Fibroblast of the aortic adventitia (primary cell): ENCODE data around the gene TNRC18. TPM values are rescaled to one million over a fixed set of nuclear protein-coding genes. Genes with fewer than 3 reads are reported as not detected.

Source experiments
- DNase-seq: peaks from one replicate; pipeline ENCODE4 v3.0.0-alpha.2; 2010; ENCODE audit warnings: low read depth
- H3K4me3 ChIP-seq: 2 replicates; pipeline ENCODE4 v1.5.1; 2011; ENCODE audit warnings: low read depth, mild to moderate bottlenecking, control low read depth, low read length, moderate library complexity
- CTCF ChIP-seq: IDR thresholded peaks from 2 replicates; pipeline ENCODE4 v1.5.1; 2011; ENCODE audit warnings: mild to moderate bottlenecking, low read length, control low read depth, inconsistent platforms; ENCODE audit not compliant: insufficient read depth
- total RNA-seq: library from RNA; depleted of rRNA; stranded (reverse); fragments of >200 nt; gene quantifications from 2 replicates; pipeline ENCODE4 v1.2.3, GENCODE V29; 2012; ENCODE audit warnings: low replicate concordance

The TNRC18 gene
- total RNA-seq, 1 donor = 57.8 TPM

DNA sequence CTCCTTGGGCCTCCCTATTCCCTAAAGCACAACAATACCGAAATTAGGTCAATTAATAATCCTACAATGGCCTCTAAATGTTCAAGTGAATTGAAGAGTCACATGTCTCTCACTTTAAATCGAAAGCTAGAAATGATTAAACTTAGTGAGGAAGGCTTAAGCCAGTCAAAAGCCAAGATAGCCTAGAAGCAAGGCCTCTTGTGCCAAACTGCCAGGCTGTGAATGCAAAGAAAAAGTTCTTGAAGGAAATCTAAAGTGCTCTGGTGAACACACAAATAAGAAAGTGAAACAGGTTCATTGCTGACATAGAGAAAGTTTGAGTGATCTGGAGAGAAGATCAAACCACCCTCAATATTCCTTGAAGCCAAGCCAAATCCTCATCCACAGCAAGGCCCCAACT, 83.7 kb downstream of the TNRC18 start:
- no peak for TF ChIP-seq CTCF
- DNase-seq = no peak

DNA sequence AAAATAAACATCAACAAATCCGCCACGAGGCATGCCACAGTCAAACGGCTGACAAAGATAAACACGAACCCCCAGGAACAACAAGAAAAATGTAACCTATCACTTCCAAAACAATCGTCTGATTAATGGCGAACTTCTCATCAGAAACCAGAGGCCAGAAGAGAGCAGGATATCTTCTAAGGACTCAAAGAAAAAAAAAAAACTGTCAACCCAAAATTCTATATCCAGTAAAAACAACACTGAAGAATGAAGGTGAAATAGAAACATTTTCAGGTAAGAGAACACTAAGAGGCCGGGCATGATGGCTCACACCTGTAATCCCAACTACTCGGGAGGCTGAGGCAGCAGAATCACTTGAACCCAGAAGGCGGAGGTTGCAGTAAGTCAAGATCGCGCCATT, 86.6 kb downstream of the TNRC18 start:
- DNase-seq = no peak
- H3K4me3 ChIP-seq = no peak overlapping the region
- no peak for TF ChIP-seq CTCF

More for the DNA sequence above, 83.7 kb downstream of the TNRC18 start:
- H3K4me3 ChIP-seq = no peak overlapping the region

- H3K4me3 ChIP-seq = no peak overlapping the region
- no peak for DNase-seq
- no peak for TF ChIP-seq CTCF
Measured at GRCh38 chr7:5334671-5335070, 89.0 kb downstream of the TNRC18 start.

DNA sequence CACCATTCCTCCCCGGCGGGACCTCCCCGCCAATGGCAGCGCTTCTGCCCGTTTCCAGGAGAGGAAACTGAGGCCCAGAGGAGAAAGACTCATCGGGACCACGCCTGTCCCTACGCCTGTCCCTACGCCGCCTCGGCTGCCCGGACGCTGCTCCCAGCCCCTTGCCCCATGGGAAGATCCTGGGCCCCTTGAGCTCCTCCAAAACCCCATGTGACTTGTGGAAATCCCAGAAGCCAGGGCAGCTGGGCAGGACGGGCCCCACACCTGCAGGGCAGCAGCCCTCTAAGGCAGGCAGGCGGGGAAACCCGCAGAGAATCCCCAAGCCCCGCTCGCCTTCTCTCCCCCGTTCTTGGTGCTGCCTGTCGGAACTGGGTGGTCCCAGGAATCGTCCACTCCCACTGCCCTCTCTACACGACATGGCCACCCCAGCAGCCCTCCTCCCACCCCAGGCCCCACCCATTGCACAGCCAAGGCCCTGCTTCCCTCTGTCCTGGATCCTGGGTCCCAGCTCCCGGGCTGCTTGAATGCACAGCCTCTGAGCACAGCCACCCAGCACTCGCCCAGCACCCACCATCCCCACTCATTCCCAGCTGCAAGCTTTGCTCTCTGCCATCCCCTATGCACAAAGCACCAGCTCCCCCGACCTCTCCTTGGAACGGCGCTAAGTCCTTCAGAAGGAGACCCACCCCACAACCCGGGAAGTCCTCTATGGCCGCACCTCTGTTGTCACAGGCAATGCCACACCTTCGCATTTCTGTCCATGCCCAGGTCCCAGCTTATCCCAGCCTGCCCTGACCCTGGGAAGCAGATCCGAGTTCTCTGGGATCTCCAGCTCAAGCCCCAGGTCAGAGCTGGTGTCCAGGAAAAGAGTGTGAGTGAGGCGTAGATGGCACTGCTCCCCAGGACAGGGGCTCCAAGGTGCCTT, 90.3 kb downstream of the TNRC18 start:
- H3K4me3 ChIP-seq = no peak overlapping the region
- DNase-seq = no peak
- TF ChIP-seq CTCF = no peak

- no peak for DNase-seq
- H3K4me3 ChIP-seq = no peak overlapping the region
- no peak for TF ChIP-seq CTCF
Measured at GRCh38 chr7:5332579-5332978, 91.1 kb downstream of the TNRC18 start.

- no peak for DNase-seq
- no peak for TF ChIP-seq CTCF
- no peak overlapping the region for H3K4me3 ChIP-seq
Measured at GRCh38 chr7:5330288-5330687, 93.3 kb downstream of the TNRC18 start.
